SH-SY5Y (cell line): ENCODE data around the gene APOL1.

Experiments used
- GATA2 ChIP-seq: IDR thresholded peaks from 2 replicates; pipeline ENCODE4 v1.6.1; 2011; ENCODE audit warnings: mild to moderate bottlenecking, low read depth, low read length
- GATA3 ChIP-seq: IDR thresholded peaks from 2 replicates; pipeline ENCODE4 v1.6.1; 2011; ENCODE audit warnings: low read depth, mild to moderate bottlenecking, low read length, moderate library complexity

DNA sequence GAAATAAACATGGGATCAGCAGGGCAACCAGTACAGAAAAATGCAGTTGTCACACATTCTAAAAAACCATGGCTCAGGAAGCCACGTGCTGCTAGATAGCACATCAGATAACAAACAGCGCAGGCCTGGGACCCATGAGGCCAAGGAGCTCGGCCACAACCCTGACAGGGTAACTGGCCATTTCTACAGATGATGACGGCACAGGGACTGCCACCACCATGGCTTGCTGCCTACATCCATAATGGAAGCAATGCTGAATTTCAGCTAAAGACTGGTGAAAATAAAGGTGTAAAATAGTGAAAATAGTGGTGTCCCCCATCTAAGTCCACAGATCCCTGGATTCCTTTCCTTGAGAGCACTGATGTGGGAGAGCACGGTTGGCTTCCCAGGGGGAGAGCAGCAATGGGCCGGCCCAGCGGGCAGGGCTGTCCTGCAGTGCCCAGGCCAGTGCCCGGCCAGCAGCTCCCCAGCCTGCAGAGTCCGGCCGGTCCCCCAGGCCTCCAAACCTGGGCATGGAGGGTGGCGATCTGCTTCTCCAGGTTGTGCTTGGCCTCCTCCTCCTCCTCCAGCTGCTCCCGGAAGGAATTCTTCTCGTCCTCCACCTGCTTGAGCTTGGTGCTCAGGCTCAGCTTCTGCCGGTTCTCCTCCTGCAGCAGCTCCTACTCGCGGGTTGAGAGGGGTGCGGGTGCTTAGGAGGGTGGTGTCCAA is 40.0 kb downstream of the APOL1 start:
- no peak for TF ChIP-seq GATA2
- no peak for TF ChIP-seq GATA3
